ENCODE data around the gene GLIS1.

- TF ChIP-seq CTCF (IDR thresholded peaks at IDR 0.05 in 4 of 5, conservative IDR thresholded peaks at IDR 0.05 in 1 of 5) (no peak), POLR2A (IDR thresholded peaks at IDR 0.05) (no peak)
Measured at GRCh38 chr1:53512807-53513755, 225.9 kb downstream of the GLIS1 start.
